ENCODE data around the gene GNG13.

GNG13 gene

DNA sequence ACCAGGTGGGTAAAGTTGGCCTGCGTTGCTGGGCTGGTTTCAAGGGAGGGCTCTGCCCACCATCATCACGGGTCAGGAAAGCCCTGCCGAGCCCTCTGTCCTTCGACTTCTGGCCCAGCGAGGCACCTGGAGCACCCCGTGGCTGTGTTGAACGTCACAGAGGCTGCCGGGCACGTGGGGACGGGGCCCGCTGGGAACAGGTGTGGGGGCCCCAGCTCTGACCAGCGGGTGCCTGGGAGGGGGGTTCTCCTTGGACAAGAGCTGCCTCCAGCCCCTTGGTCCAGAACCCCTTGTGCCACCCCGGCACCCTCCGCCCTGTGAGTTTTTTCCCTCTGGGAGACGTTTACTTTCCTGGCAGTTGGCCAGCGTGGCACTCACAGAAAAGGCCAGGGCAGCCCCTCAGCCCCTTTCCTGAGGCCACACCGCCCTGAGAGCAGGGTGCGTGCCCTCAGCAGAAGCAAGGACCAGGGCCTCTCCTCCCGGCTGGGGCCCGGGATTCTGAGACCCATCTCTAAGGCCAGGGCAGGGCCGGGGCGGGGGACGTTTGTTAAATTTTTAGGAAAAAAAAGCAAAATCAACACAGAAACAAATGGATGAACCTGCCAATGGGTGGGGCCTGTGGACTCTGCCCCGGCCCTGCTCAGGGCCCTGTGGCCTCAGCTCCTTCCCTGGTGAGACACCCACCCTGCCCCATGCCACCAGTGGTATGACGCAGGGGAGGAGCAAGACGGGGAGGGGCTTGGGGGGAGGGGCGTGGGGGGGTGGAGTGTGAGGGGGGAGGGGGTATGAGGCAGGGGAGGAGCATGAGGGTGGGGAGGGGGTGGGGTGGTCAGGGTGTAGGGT is 31.3 kb upstream of the GNG13 start:
- H3K27me3 ChIP-seq (ENCODE audit: control insufficient read depth in 2 of 2, insufficient read depth in 2 of 2, low read length in 2 of 2), result peaks cover 0 to 2% of the 10 kb centered on the region in 2 donors
- peaks cover 0 to 7% of the 10 kb centered on the region in 2 donors for H3K9me3 ChIP-seq (ENCODE audit: control insufficient read depth in 2 of 2, low read length in 2 of 2)
- peaks cover 3 to 5% of the 10 kb centered on the region in 2 donors for H3K4me1 ChIP-seq (ENCODE audit: control insufficient read depth in 2 of 2, insufficient read depth in 2 of 2, low read length in 2 of 2)
- no peaks in the 10 kb centered on the region for H3K36me3 ChIP-seq (ENCODE audit: control insufficient read depth in 2 of 2, insufficient read depth in 2 of 2, low read length in 2 of 2)
- no peak overlapping the region for H3K4me3 ChIP-seq (ENCODE audit: low read length in 2 of 2)
- H3K27ac ChIP-seq (ENCODE audit: low read depth in 2 of 2, low read length in 2 of 2), result no peak overlapping the region
- no peak overlapping the region for H3K9ac ChIP-seq (ENCODE audit: low read depth in 1 of 2, low read length in 2 of 2)

DNA sequence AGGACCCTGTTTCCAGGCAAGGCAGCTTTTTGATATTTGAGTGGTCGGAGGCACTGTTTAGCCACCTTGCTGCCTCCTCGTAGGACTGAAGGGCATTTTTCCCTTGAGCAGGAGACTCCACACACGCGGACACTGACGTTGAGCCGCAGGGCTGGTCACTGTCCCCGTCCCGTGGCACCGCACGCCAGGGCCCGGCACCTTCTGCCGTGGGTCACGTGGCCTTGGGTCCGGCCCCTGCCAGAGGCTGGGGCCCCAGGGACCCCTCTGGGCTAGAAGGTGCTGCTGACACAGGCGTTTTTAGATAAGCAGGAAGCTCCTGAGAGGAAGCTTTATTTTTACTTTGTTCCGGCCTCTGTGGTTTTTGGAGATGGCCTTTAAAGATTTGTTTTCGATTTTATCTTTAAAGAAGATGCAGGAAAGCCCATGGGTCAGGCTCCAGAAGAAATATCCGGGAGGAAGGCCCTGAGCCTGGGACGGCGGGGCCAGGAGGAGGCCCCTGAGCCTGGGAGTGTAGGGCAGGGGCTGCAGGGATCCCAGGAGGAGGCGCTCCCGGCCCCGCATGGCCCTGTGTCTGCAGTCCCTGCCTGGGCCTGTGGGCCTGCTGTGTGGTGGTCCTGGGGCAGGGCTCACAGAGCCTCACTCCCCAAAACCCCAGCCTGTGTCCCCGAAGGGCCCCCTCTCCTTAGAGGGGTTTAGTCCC is 30.5 kb upstream of the GNG13 start:
- Histone ChIP-seq H3K27me3 (ENCODE audit: control insufficient read depth in 2 of 2, insufficient read depth in 2 of 2, low read length in 2 of 2) (peaks cover 0 to 2% of the 10 kb centered on the region in 2 donors), H3K9me3 (ENCODE audit: control insufficient read depth in 2 of 2, low read length in 2 of 2) (peaks cover 0 to under 1% of the 10 kb centered on the region in 2 donors), H3K27ac (ENCODE audit: low read depth in 2 of 2, low read length in 2 of 2) (no peak overlapping the region), H3K9ac (ENCODE audit: low read depth in 1 of 2, low read length in 2 of 2) (no peak overlapping the region), H3K36me3 (ENCODE audit: control insufficient read depth in 2 of 2, insufficient read depth in 2 of 2, low read length in 2 of 2) (no peaks in the 10 kb centered on the region), H3K4me3 (ENCODE audit: low read length in 2 of 2) (no peak overlapping the region), H3K4me1 (ENCODE audit: control insufficient read depth in 2 of 2, insufficient read depth in 2 of 2, low read length in 2 of 2) (peaks cover 3 to 5% of the 10 kb centered on the region in 2 donors)

DNA sequence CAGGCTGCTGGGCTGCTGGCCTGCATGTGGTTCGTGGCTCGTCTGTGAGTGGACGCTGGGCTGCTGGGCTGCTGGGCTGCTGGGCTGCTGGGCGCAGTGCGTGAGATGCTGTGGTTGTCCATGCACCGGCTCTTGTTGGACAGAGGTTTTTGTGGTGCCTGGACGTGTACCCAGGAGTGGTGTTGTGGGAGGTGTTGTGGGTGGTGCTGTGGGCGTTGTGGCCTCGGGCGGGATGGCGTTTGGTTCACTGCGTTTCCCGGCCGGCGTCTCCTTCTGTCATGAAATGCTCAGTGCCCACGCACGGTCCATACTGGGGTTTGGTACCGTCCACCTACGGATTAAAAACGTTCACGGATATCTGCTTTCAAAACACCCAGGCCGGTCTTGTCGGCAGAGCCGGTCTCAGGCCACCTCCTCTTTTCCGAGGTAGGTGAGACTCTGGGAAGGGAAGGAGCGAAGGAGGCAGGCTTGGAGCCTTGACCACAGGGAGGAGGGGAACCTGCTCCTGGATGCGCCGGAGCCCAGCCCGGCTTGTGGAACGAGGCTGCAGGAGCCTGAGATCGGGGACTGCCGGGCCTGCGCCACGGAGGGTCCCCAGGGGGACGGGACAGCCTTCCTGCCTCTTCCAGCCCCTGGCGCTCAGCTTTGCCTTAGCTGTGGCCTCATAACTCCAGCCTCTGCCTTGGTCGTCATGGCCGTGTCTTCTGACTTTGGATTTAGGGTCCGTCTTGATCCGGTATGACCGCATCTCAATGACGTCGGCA is 29.8 kb upstream of the GNG13 start:
- peaks cover 3 to 5% of the 10 kb centered on the region in 2 donors for H3K4me1 ChIP-seq (ENCODE audit: control insufficient read depth in 2 of 2, insufficient read depth in 2 of 2, low read length in 2 of 2)
- H3K9me3 ChIP-seq (ENCODE audit: control insufficient read depth in 2 of 2, low read length in 2 of 2), result no peaks in the 10 kb centered on the region
- H3K27ac ChIP-seq (ENCODE audit: low read depth in 2 of 2, low read length in 2 of 2), result no peak overlapping the region
- no peak overlapping the region for H3K9ac ChIP-seq (ENCODE audit: low read depth in 1 of 2, low read length in 2 of 2)
- peaks cover 0 to 4% of the 10 kb centered on the region in 2 donors for H3K27me3 ChIP-seq (ENCODE audit: control insufficient read depth in 2 of 2, insufficient read depth in 2 of 2, low read length in 2 of 2)
- no peaks in the 10 kb centered on the region for H3K36me3 ChIP-seq (ENCODE audit: control insufficient read depth in 2 of 2, insufficient read depth in 2 of 2, low read length in 2 of 2)
- no peak overlapping the region for H3K4me3 ChIP-seq (ENCODE audit: low read length in 2 of 2)

DNA sequence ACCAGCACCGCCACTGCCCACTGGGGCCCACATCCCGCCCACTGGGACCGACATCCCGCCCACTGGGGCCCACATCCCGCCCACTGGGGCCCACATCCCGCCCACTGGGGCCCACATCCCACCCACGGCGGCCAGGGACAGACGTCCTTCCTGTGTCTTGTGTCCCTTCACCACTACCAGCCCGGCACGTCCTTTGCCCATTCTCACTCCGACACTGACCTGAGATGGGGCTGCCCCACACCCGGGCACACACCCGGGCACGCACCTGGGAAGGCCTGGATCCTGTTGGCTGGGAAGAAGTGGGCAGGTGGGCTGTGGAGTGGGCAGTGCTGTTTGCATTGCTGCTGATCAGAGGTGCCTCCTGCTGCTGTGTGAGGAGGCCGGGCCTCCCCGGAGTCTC is 28.4 kb upstream of the GNG13 start:
- Histone ChIP-seq H3K27ac (ENCODE audit: low read depth in 2 of 2, low read length in 2 of 2) (no peak overlapping the region), H3K4me3 (ENCODE audit: low read length in 2 of 2) (no peak overlapping the region)

DNA sequence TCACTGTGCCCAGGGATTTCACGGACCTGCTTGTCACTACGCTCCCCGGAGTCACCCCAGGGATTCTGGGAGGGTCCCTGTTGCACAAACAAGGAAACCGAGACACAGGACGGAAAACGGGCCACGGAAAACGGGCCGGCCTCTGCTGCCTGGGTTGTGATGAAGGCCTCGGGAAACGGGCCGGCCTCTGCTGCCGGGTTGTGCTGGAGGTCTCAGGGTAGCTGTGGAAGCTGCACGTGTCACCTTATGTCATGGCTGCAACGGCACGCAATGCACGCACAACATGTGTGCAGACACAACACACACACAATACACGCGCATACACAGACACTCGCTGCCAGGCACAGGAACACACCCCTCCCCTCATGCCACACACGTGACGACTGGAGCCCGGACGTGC is 27.0 kb upstream of the GNG13 start:
- Histone ChIP-seq H3K9me3 (ENCODE audit: control insufficient read depth in 2 of 2, low read length in 2 of 2) (no peaks in the 10 kb centered on the region), H3K4me1 (ENCODE audit: control insufficient read depth in 2 of 2, insufficient read depth in 2 of 2, low read length in 2 of 2) (peaks cover 0 to 3% of the 10 kb centered on the region in 2 donors), H3K27ac (ENCODE audit: low read depth in 2 of 2, low read length in 2 of 2) (no peak overlapping the region), H3K4me3 (ENCODE audit: low read length in 2 of 2) (no peak overlapping the region), H3K27me3 (ENCODE audit: control insufficient read depth in 2 of 2, insufficient read depth in 2 of 2, low read length in 2 of 2) (peaks cover 0 to 2% of the 10 kb centered on the region in 2 donors), H3K9ac (ENCODE audit: low read depth in 1 of 2, low read length in 2 of 2) (no peak overlapping the region), H3K36me3 (ENCODE audit: control insufficient read depth in 2 of 2, insufficient read depth in 2 of 2, low read length in 2 of 2) (no peaks in the 10 kb centered on the region)

More for the DNA sequence above, 28.4 kb upstream of the GNG13 start:
- Histone ChIP-seq H3K4me1 (ENCODE audit: control insufficient read depth in 2 of 2, insufficient read depth in 2 of 2, low read length in 2 of 2) (peaks cover 3 to 5% of the 10 kb centered on the region in 2 donors), H3K36me3 (ENCODE audit: control insufficient read depth in 2 of 2, insufficient read depth in 2 of 2, low read length in 2 of 2) (no peaks in the 10 kb centered on the region), H3K9ac (ENCODE audit: low read depth in 1 of 2, low read length in 2 of 2) (no peak overlapping the region), H3K9me3 (ENCODE audit: control insufficient read depth in 2 of 2, low read length in 2 of 2) (no peaks in the 10 kb centered on the region), H3K27me3 (ENCODE audit: control insufficient read depth in 2 of 2, insufficient read depth in 2 of 2, low read length in 2 of 2) (peaks cover 0 to 2% of the 10 kb centered on the region in 2 donors)

DNA sequence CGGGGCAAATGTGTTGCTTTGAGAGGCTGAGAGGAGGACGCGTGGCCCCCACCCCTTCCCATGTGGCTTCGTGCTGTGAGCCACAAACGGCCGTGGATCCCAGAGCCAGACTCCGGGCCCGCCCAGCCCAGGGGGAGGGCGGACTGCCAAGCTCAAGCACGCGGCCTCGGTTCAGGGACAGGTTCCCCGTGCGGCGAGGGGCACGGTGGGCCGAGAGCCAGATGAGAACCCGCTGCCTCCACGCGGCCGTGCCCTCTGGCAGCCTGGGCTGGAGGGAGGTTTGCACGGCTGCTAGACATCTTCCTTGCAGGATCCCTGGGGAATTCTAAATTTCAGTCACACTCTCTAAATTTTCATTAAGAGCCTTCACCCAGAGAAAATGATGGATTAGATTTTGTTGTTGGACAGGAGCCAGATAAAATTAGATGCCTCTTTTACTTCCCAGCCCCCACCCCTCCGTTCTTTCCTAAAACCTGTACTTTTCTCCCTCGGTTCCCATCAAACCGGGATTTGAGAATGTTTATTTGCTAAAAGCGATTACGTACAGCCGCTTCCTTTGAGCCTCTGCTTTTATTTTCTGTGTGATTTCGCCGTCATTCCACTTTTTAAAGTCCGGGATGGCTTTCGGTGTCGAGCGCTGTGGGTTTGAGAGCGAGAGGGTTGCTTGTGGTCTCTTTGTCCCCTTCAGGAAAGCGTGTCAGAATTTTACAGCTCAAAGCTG is 25.0 kb upstream of the GNG13 start:
- no peaks in the 10 kb centered on the region for H3K36me3 ChIP-seq (ENCODE audit: control insufficient read depth in 2 of 2, insufficient read depth in 2 of 2, low read length in 2 of 2)
- H3K9ac ChIP-seq (ENCODE audit: low read depth in 1 of 2, low read length in 2 of 2), result no peak overlapping the region
- no peak overlapping the region for H3K4me3 ChIP-seq (ENCODE audit: low read length in 2 of 2)
- H3K27me3 ChIP-seq (ENCODE audit: control insufficient read depth in 2 of 2, insufficient read depth in 2 of 2, low read length in 2 of 2), result peaks cover 0 to 2% of the 10 kb centered on the region in 2 donors
- no peak overlapping the region for H3K27ac ChIP-seq (ENCODE audit: low read depth in 2 of 2, low read length in 2 of 2)
- H3K9me3 ChIP-seq (ENCODE audit: control insufficient read depth in 2 of 2, low read length in 2 of 2), result no peaks in the 10 kb centered on the region
- no peaks in the 10 kb centered on the region for H3K4me1 ChIP-seq (ENCODE audit: control insufficient read depth in 2 of 2, insufficient read depth in 2 of 2, low read length in 2 of 2)

DNA sequence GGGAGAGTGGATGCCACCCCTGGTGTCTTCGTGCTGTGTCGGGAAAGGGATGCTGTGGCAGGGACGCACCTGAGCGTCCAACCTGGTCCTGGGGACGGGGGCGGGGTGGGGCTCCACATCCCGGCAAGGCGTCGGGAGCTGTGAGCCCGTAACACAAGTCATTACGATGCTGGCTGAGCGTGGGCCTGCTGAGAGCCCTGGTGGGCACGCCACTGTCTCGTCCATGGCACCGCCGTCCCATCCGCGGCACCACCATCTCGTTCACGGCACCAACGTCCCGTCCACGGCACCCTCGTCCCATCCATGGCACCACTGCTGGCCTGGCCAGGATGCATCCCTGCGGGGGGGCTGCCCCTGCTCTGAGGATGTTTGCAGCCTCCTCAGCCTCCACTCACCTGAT is 24.1 kb upstream of the GNG13 start:
- H3K27ac ChIP-seq (ENCODE audit: low read depth in 2 of 2, low read length in 2 of 2), result no peak overlapping the region
- no peaks in the 10 kb centered on the region for H3K9me3 ChIP-seq (ENCODE audit: control insufficient read depth in 2 of 2, low read length in 2 of 2)
- H3K4me3 ChIP-seq (ENCODE audit: low read length in 2 of 2), result no peak overlapping the region
- H3K36me3 ChIP-seq (ENCODE audit: control insufficient read depth in 2 of 2, insufficient read depth in 2 of 2, low read length in 2 of 2), result no peaks in the 10 kb centered on the region
- no peak overlapping the region for H3K9ac ChIP-seq (ENCODE audit: low read depth in 1 of 2, low read length in 2 of 2)
- peaks cover 0 to 2% of the 10 kb centered on the region in 2 donors for H3K27me3 ChIP-seq (ENCODE audit: control insufficient read depth in 2 of 2, insufficient read depth in 2 of 2, low read length in 2 of 2)
- H3K4me1 ChIP-seq (ENCODE audit: control insufficient read depth in 2 of 2, insufficient read depth in 2 of 2, low read length in 2 of 2), result no peaks in the 10 kb centered on the region

DNA sequence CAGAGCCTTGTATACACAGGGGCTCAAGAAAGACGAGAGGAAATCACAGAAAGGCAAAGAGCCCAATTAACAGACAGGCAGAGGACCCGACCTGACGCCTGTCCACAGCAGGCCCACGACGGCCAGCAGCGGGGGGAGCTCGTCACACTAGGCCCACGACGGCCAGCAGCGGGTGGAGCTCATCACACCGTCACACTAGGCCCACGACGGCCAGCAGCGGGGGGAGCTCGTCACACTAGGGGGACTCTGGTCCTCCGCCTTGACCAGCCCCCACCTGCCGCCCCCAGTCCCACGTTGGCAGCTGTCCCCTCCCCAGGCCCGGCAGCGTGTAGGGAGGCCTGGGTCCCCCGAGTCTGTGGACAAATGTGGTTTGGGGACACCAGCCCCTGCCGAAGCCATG is 23.7 kb upstream of the GNG13 start:
- Histone ChIP-seq H3K9ac (ENCODE audit: low read depth in 1 of 2, low read length in 2 of 2) (no peak overlapping the region), H3K36me3 (ENCODE audit: control insufficient read depth in 2 of 2, insufficient read depth in 2 of 2, low read length in 2 of 2) (no peaks in the 10 kb centered on the region), H3K27ac (ENCODE audit: low read depth in 2 of 2, low read length in 2 of 2) (no peak overlapping the region), H3K4me3 (ENCODE audit: low read length in 2 of 2) (no peak overlapping the region), H3K27me3 (ENCODE audit: control insufficient read depth in 2 of 2, insufficient read depth in 2 of 2, low read length in 2 of 2) (peaks cover 0 to 2% of the 10 kb centered on the region in 2 donors), H3K9me3 (ENCODE audit: control insufficient read depth in 2 of 2, low read length in 2 of 2) (no peaks in the 10 kb centered on the region), H3K4me1 (ENCODE audit: control insufficient read depth in 2 of 2, insufficient read depth in 2 of 2, low read length in 2 of 2) (no peaks in the 10 kb centered on the region)

DNA sequence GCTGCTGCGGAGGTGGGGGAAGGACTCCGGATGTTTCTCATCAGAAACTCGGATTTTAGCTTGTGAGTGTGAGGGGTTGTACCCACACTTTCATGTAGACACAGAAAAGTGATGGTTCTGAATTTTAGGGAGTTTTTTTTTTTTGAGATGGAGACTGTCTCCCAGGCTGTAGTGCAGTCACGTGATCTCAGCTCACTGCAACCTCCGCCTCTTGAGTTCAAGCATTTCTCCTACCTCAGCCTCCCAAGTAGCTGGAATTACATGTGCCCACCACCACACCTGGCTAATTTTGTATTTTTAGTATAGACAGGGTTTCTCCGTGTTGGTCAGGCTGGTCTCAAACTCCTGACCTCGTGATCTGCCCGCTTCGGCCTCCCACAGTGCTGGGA is 22.4 kb upstream of the GNG13 start:
- Histone ChIP-seq H3K36me3 (ENCODE audit: control insufficient read depth in 2 of 2, insufficient read depth in 2 of 2, low read length in 2 of 2) (no peaks in the 10 kb centered on the region), H3K27me3 (ENCODE audit: control insufficient read depth in 2 of 2, insufficient read depth in 2 of 2, low read length in 2 of 2) (peaks cover 0 to 4% of the 10 kb centered on the region in 2 donors), H3K27ac (ENCODE audit: low read depth in 2 of 2, low read length in 2 of 2) (no peak overlapping the region), H3K9ac (ENCODE audit: low read depth in 1 of 2, low read length in 2 of 2) (no peak overlapping the region), H3K4me1 (ENCODE audit: control insufficient read depth in 2 of 2, insufficient read depth in 2 of 2, low read length in 2 of 2) (no peaks in the 10 kb centered on the region), H3K4me3 (ENCODE audit: low read length in 2 of 2) (no peak overlapping the region), H3K9me3 (ENCODE audit: control insufficient read depth in 2 of 2, low read length in 2 of 2) (peaks cover 0 to 3% of the 10 kb centered on the region in 2 donors)
